ENCODE results near the gene DTNB.

DTNB gene

DNA sequence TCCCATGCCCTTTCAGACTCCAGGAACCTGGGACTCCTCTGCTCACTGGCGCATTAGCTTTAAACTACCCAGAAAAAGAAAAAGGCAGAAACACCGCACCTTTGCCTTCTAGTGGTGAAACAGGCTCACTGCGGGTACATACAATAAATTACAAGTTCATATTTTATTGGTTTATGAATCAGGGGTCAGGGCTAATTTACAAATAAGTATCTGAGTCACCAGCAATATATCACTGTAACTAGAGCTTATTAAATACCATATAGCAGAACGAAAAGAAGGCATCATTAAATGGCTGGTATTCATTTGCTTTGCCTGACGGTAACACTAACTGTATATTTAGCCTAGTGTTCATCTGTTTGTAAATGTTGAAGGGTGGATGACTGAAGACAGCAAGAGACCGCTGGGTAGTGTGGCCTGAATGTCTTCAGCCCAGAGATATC is 26.9 kb upstream of the DTNB start:
- TF ChIP-seq, protein P1, sequence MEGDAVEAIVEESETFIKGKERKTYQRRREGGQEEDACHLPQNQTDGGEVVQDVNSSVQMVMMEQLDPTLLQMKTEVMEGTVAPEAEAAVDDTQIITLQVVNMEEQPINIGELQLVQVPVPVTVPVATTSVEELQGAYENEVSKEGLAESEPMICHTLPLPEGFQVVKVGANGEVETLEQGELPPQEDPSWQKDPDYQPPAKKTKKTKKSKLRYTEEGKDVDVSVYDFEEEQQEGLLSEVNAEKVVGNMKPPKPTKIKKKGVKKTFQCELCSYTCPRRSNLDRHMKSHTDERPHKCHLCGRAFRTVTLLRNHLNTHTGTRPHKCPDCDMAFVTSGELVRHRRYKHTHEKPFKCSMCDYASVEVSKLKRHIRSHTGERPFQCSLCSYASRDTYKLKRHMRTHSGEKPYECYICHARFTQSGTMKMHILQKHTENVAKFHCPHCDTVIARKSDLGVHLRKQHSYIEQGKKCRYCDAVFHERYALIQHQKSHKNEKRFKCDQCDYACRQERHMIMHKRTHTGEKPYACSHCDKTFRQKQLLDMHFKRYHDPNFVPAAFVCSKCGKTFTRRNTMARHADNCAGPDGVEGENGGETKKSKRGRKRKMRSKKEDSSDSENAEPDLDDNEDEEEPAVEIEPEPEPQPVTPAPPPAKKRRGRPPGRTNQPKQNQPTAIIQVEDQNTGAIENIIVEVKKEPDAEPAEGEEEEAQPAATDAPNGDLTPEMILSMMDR (IDR thresholded peaks at IDR 0.05; ENCODE audit: low read depth, low read length) = peak; percentile 76
- no peak for TF ChIP-seq EZH2phosphoT487 (IDR thresholded peaks at IDR 0.05; ENCODE audit: low read depth)

DNA sequence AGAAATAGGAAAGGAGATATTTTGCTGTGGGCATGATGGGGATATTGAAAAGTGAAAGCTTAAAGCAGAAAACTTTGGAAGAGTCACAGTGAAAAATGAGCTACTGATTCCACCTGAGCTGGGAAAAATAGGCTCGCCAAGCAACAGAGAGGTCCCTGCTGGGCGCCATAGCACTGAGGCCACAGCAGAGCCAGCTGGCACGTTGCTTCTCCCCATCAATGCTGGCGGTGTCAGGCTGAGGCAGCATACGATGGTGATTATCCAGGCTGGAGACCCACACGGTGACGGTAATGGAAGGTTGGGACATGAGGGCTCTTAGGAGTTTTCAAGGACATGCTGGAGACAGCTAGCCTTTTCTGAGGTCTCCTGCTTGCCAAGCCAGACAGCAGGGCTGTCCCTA is 25.8 kb upstream of the DTNB start:
- H3K4me2 ChIP-seq (ENCODE audit: low read length) = no peak overlapping the region
- peaks cover 24% of the 10 kb centered on the region for H3K27me3 ChIP-seq (ENCODE audit: low read depth, low read length)
- no peaks in the 10 kb centered on the region for H3K9me3 ChIP-seq (ENCODE audit: insufficient read depth, low read length)

More for the DNA sequence above, 26.9 kb upstream of the DTNB start:
- no peaks in the 10 kb centered on the region for H3K4me1 ChIP-seq (ENCODE audit: low read length)
- H3K4me2 ChIP-seq (ENCODE audit: low read length) = no peak overlapping the region; the same call in 1 of the 2 replicates
- H3K36me3 ChIP-seq (replicated peaks; ENCODE audit: low read depth, low read length) = no peaks in the 10 kb centered on the region
- H3K27me3 ChIP-seq (ENCODE audit: low read depth, low read length) = peaks cover 24% of the 10 kb centered on the region
- no peaks in the 10 kb centered on the region for H4K20me1 ChIP-seq (ENCODE audit: insufficient read depth, low read length)
- no peak overlapping the region for H3K4me3 ChIP-seq (ENCODE audit: low read length)
- no peak overlapping the region for H3K9ac ChIP-seq (ENCODE audit: low read length)
- no peaks in the 10 kb centered on the region for H3K79me2 ChIP-seq (ENCODE audit: low read length)
- H2AFZ ChIP-seq (ENCODE audit: low read depth, low read length) = no peak overlapping the region; the same call in 1 of the 2 replicates
- H3K9me3 ChIP-seq (ENCODE audit: insufficient read depth, low read length) = no peaks in the 10 kb centered on the region
- no peak overlapping the region for H3K27ac ChIP-seq (ENCODE audit: low read length)

DNA sequence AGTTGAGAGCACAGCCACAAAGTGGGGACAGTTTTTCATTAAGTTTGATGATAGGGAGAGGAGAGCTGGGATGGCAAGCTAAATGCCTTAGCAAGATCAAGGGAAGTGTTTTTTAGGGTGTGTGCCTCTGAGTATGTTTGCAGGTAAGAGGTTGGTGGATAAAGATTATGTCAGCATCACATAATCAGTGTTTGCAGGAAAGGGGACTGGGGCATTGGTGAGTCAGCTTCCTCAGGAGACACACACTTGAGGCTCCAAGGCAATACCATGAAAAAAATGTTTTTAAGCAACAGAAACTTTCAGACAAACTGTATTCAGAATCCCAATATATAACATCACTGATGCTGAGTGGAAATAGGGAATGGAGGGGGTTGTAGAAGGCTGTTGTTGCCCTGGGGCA is 25.4 kb upstream of the DTNB start:
- Histone ChIP-seq H3K9ac (ENCODE audit: low read length) (no peak overlapping the region), H3K79me2 (ENCODE audit: low read length) (no peaks in the 10 kb centered on the region), H3K36me3 (replicated peaks; ENCODE audit: low read depth, low read length) (no peaks in the 10 kb centered on the region), H3K27ac (ENCODE audit: low read length) (no peak overlapping the region), H3K4me1 (ENCODE audit: low read length) (no peaks in the 10 kb centered on the region), H2AFZ (ENCODE audit: low read depth, low read length) (no peak overlapping the region), H4K20me1 (ENCODE audit: insufficient read depth, low read length) (no peaks in the 10 kb centered on the region), H3K9me3 (ENCODE audit: insufficient read depth, low read length) (no peaks in the 10 kb centered on the region), H3K4me2 (ENCODE audit: low read length) (no peak overlapping the region), H3K27me3 (ENCODE audit: low read depth, low read length) (peaks cover 24% of the 10 kb centered on the region), H3K4me3 (ENCODE audit: low read length) (no peak overlapping the region)
- TF ChIP-seq EZH2phosphoT487 (IDR thresholded peaks at IDR 0.05; ENCODE audit: low read depth) = no peak
- TF ChIP-seq, protein P1 (IDR thresholded peaks at IDR 0.05; ENCODE audit: low read depth, low read length) = no peak

More for the DNA sequence above, 25.8 kb upstream of the DTNB start:
- Histone ChIP-seq H3K4me3 (ENCODE audit: low read length) (no peak overlapping the region), H3K27ac (ENCODE audit: low read length) (no peak overlapping the region), H4K20me1 (ENCODE audit: insufficient read depth, low read length) (no peaks in the 10 kb centered on the region), H3K36me3 (replicated peaks; ENCODE audit: low read depth, low read length) (no peaks in the 10 kb centered on the region), H2AFZ (ENCODE audit: low read depth, low read length) (no peak overlapping the region), H3K79me2 (ENCODE audit: low read length) (no peaks in the 10 kb centered on the region), H3K4me1 (ENCODE audit: low read length) (no peaks in the 10 kb centered on the region), H3K9ac (ENCODE audit: low read length) (no peak overlapping the region)
- TF ChIP-seq EZH2phosphoT487 (IDR thresholded peaks at IDR 0.05; ENCODE audit: low read depth) = no peak
- TF ChIP-seq, protein P1 (IDR thresholded peaks at IDR 0.05; ENCODE audit: low read depth, low read length) = no peak

DNA sequence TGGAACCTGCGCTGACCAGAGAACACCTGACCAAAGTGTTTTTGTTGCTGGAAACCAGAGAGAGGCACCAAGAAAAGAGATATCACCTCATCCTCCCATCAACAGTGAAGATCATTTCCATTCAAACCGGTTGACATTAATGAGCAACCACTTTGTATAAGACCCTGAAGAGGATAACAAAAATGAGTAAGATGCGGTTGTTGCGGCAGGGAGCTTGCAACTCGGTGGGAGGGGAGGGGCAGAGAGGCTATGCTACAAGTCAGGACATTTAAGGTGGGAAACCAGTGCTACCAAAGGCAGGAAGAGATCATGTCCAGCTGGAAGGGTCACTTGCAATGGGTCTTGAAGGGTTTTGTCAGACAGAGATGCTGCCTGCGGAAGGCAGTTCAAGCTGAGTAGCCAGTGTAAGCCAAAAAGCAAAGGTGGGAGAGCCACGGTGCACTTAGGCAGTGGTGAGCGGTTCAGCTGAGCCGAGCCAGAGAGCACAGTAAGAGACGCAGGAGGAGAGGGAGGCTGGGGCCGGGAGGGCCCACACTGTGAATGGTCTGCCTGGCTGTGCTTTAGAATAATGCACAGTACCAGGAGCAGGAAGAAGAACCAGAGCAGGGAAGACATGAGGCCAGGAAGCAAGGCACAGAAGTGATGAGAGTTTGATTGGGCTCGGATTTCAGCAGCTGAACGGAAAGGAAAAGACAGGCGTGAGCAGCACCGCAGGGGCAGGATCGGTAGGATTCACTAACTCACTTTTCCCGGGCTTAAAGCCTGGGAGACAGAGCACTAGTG is 24.4 kb upstream of the DTNB start:
- Histone ChIP-seq H3K4me2 (ENCODE audit: low read length) (no peak overlapping the region), H3K4me3 (ENCODE audit: low read length) (no peak overlapping the region), H3K36me3 (replicated peaks; ENCODE audit: low read depth, low read length) (no peaks in the 10 kb centered on the region), H3K9me3 (ENCODE audit: insufficient read depth, low read length) (no peaks in the 10 kb centered on the region), H4K20me1 (ENCODE audit: insufficient read depth, low read length) (no peaks in the 10 kb centered on the region), H3K27ac (ENCODE audit: low read length) (no peak overlapping the region), H2AFZ (ENCODE audit: low read depth, low read length) (no peak overlapping the region), H3K27me3 (ENCODE audit: low read depth, low read length) (peaks cover 24% of the 10 kb centered on the region), H3K79me2 (ENCODE audit: low read length) (no peaks in the 10 kb centered on the region), H3K4me1 (ENCODE audit: low read length) (no peaks in the 10 kb centered on the region), H3K9ac (ENCODE audit: low read length) (no peak overlapping the region)
- TF ChIP-seq EZH2phosphoT487 (IDR thresholded peaks at IDR 0.05; ENCODE audit: low read depth) = no peak
- TF ChIP-seq, protein P1 (IDR thresholded peaks at IDR 0.05; ENCODE audit: low read depth, low read length) = no peak
